SIG-M5 treated with dmso at 0.1 percent for 504 hours (cell line): ENCODE measurements around the gene MOXD1.
"Not testable (repeated sequence)": the region's sequence is repeated elsewhere in the genome, so short reads cannot be mapped to it uniquely, and the experiment has no call there.

Experiments used
- DNase-seq: peaks from one replicate; lab custom pipeline; 2025; ENCODE audit not compliant: unreplicated experiment; lab: John Stamatoyannopoulos, UW

Gene MOXD1

GRCh38 chr6:132285004-132285780 is 116.1 kb downstream of the MOXD1 start:
- no peak for DNase-seq

GRCh38 chr6:132282696-132283095 is 118.6 kb downstream of the MOXD1 start:
- no peak for DNase-seq

GRCh38 chr6:132280436-132280835 is 120.8 kb downstream of the MOXD1 start:
- DNase-seq, result no peak

- peak; percentile 70 for DNase-seq
These were observed 121.6 kb downstream of the MOXD1 start for GRCh38 chr6:132279592-132280139.

GRCh38 chr6:132275066-132275970 is 126.0 kb downstream of the MOXD1 start:
- DNase-seq, result no peak

- DNase-seq, result no peak
These were observed 128.5 kb downstream of the MOXD1 start for GRCh38 chr6:132272776-132273175.

- DNase-seq, result no peak
These were observed 130.4 kb downstream of the MOXD1 start for GRCh38 chr6:132270726-132271402.

- not testable (repeated sequence) for DNase-seq
These were observed 132.6 kb downstream of the MOXD1 start for GRCh38 chr6:132268666-132269065.

- no peak for DNase-seq
These were observed 133.1 kb downstream of the MOXD1 start for GRCh38 chr6:132268209-132268608.

GRCh38 chr6:132265451-132266097 is 135.7 kb downstream of the MOXD1 start:
- no peak for DNase-seq

GRCh38 chr6:132264021-132264500 is 137.2 kb downstream of the MOXD1 start:
- no peak for DNase-seq

- DNase-seq, result no peak
These were observed 139.9 kb downstream of the MOXD1 start for GRCh38 chr6:132261354-132261753.

GRCh38 chr6:132259070-132259469 is 142.2 kb downstream of the MOXD1 start:
- DNase-seq, result no peak

- no peak for DNase-seq
These were observed 143.7 kb downstream of the MOXD1 start for GRCh38 chr6:132257561-132257960.

- no peak for DNase-seq
These were observed 144.8 kb downstream of the MOXD1 start for GRCh38 chr6:132256457-132256856.

- no peak for DNase-seq
These were observed 147.4 kb downstream of the MOXD1 start for GRCh38 chr6:132253906-132254305.

GRCh38 chr6:132253211-132253610 is 148.1 kb downstream of the MOXD1 start:
- no peak for DNase-seq

- DNase-seq, result no peak
These were observed 149.2 kb downstream of the MOXD1 start for GRCh38 chr6:132252113-132252512.

GRCh38 chr6:132251711-132252110 is 149.6 kb downstream of the MOXD1 start:
- DNase-seq, result no peak

GRCh38 chr6:132247381-132248159 is 153.7 kb downstream of the MOXD1 start:
- DNase-seq, result no peak
